GM21528 (cell line): Measurements from ENCODE around the gene GBA3.

ENCODE experiments used
- ATAC-seq: cut with Tn5 transposase; IDR thresholded peaks from one replicate; pipeline ENCODE4 v1.9.1; 2021; ENCODE audit warnings: mild to moderate bottlenecking, moderate library complexity; ENCODE audit not compliant: unreplicated experiment, low FRiP score

The GBA3 gene

DNA sequence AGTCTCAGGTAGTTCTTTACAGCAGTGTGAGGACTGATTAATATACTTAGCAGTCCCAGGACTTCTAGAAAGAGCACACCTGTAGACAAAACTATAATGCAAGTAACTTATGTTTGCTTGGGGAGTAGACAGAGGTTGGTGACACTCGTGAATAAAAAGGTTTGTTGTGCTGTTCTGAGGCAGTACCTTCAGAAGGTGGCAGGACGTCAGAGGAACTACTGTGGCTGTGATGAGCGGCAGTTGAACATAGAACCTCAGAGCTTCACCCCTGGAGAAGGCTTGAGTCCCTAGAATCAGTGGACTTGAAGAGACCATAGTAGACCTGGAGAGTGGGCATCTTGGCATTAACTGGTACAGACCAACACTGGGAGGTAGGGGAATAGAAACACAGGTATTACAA, 3.3 kb upstream of the GBA3 start:
- ATAC-seq = no peak

DNA sequence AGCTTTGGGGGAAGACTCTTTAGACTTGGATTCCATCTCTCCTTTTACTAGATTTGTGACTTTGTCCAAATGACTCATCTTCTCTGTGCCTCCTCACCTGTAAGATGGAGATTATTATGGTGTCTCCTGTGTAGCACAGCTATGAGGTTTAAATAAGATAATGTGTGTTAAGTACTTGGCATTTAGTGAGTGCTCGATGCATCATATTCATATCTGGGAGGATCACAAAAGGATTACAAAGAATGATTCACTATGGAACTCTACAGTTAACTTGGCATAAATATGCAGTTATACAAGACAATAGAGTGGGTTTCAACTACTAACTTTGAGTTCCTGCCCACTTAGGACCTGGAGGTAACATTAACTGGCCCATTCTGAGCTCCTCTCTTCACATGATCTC, 2.3 kb downstream of the GBA3 start:
- ATAC-seq = no peak

DNA sequence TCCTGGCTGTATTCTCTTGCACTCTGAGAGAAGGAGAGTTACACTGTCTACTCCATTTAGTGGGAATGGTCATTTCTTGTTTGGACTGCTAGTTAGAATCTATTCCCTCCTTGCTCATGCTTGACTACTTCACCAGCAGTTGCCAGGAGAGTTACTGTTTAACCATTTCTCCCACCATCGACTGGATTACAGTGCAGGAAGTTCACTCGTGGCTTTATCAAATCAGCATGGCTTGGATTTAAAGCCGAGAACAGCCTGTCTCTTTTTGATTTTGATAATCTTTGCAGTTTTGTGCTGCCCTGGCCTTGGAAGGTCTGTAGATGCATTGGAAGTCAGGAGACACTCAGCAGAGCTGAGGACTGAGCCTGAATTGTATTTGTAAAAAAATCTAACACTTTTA, 3.2 kb downstream of the GBA3 start:
- no peak for ATAC-seq

DNA sequence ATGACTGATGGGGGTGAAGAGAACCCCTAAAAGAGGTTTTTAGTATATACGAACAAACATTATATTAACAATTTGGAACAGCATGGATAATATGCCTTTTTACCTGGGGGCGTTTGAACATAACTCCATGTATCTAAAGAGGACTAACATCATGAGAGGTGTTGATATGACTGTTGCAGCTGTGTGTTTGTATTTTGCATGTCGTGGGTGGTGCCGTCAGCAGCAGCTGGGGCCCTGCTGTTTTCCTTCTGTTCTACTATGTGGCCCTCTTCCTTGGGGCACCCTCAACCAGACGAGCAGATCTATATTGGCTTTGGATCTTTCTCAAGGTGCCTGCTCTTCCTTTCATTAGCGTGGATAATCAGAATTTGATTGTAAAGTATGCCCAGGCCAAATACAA, 11.2 kb downstream of the GBA3 start:
- ATAC-seq = no peak

DNA sequence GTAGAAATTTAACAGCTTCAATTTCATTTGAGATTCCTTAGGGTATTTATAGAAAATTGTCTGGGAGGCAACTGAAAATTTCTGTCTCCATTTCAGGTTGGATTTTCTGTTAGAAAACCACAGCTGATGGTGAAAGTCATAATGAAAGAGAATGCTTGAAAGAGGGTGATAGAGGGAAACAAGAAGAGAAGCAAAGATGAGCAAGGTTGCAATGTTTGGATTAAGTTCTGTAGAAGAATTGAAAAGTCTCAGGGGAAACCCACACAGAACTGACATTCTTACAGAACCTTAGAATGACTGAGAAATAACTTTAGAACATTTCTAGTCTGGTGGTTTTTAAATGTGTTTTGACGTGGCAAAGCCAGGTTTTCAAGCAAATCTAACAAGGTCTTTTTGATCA, 14.7 kb downstream of the GBA3 start:
- no peak for ATAC-seq

DNA sequence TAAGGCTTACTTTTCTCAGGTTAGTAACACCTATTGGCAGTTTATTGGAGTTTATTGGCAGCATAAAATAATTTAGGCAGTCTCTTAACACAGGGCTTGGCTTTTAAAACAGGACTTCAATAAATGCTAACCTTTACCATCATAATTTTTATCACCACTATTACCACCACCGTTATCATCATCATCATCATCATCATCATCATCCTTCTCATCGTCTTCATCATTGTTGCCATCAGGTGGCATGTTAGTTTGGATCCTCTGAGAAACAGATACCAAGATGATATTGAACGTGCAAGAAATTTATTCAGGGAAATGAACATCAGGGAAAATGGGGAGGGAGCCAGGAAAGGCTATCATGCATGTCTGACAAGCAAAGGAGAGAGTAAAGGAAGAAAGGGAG, 16.2 kb downstream of the GBA3 start:
- ATAC-seq = no peak

DNA sequence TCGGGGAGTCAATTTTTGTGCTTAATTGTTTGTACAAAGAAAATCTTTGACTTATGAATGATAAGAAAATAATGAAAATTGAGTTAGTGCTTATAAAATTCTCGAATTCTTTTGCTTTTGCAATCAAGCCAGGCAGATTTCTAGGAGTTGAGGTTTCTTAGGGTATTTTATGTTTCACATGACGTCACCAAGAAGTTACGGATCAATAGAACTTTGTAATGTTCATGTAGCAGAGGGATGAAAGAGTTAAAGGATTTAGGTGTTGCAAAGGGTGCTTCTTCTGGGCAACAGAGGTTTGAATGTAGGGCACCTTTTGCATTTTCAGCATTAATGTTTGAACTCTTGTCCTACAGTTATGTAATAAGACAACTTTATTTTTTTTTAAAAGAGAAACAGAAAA, 19.4 kb downstream of the GBA3 start:
- no peak for ATAC-seq

DNA sequence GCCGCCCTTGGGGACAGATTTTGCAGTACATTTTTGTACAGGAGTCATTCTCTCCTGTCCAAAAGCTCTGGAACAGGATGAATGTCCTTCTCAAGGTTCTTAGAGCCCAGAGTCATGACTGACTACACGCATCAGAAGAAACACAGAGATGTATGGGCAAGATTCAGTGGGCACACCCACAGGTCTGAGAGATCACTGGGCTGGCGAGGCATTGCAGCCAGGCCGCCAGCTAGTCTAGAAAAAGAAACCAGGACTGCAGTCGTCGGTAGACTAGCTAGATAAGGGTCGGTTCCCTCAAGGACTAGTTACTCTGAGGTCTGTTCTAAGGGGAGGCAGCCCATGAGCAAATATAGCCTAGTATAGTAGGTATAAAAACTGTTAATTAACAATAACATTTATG, 19.8 kb downstream of the GBA3 start:
- no peak for ATAC-seq

DNA sequence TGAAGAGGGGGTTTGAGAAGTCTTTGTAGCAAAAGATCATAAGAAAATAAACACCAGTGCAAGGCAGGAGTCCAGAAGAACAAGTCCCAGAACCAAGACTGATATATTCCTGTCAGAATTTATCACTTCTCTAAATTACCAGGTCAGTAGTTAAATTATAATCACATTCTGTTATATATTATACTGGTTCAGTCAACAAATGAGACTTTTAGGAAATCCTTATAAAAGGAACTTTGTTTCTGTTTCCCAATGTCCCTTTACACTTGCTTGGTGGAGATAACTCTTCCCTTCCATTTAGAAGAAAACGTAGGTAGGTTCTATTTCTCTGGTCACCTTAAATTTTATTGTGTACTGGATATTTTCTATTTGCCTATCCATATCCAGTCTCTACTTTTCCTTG, 21.1 kb downstream of the GBA3 start:
- no peak for ATAC-seq

DNA sequence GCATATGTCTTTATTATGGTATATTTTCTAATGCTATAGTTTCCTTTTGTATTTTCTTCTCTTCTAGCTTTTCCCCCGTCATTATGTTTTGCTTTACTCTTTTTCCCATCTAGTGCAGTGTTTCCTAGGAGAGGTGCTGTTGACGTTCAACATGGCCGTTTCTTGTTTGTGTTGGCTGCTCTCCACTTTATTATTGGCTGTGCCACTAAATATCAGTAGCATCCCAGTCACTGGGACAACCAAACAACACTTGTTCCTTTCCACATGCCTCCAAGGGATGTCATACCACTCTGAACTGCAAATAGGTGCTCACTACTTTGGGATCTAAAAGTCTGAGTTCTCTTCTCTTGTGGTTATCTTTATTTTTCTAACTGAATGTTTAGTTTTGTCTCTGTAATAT, 26.5 kb downstream of the GBA3 start:
- ATAC-seq = no peak

DNA sequence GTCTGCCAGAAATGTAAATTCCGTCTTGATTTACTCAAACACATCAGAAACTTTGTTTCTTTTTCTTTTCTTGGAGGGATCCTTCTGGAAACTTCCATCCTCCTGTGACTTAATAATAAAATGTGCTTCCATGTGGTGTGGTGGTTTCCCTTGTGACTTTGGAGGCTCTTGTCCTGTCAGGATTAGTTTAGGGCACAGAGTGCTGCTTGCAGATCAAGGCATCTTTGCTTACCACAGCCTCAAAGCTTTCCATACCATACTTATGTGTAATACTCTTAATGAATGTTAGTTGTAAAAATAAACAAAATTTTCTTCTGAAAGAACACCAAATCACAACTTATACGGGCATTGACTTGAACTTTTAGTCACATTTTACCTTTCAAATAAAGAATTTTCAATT, 27.4 kb downstream of the GBA3 start:
- ATAC-seq = no peak

DNA sequence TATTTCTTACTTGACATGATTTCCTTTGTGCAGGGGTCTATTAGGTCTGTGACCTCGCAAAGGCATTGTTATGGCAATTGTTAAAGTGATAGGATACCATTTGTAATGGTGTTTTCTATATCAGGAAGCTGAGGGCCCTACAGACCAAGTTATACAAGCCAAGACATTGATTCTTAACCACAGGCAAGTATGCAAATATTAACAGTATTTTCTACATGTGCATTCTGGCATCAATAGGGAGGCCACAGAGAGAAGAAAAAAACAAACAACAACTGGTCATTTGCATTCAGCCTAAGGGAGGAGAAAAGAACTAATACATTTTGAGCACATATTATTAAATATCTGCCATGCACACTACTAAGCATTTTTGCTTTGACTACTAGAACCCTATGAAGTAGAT, 28.5 kb downstream of the GBA3 start:
- no peak for ATAC-seq

DNA sequence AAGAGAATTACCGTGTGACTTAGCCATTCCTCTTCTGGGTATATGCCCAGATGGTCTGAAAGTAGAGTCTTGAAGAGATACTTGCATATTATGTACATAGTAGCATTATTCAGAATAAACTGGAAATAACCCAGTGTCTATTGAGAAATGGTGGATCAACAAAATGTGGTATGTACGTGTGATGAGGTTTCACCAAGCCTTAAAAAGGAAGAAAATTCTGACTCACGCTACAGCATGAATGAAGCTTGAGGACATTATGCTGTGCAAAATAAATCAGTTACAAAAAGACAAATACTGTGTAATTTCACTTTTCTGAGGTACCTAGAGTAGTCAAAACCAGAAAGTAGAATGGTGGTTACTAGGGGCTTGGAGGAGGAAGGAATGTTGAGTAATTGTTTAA, 37.3 kb downstream of the GBA3 start:
- ATAC-seq = no peak

DNA sequence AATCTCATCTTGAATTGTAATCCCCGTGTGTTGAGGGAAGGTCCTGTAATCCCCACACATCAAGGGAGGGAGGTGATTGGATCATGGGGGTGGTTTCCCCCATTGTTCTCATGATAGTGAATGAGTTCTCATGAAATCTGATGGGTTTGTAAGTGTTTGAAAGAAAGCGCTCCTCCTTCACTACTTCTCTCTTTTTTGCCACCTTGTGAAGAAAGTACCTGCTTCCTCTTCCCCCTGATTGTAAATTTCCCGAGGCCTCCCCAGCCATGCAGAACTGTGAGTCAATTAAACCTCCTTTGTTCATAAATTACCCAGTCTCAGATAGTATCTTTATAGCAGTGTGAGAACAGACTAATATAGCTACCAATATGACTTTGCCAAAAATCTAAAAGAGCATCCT, 41.1 kb downstream of the GBA3 start:
- no peak for ATAC-seq

DNA sequence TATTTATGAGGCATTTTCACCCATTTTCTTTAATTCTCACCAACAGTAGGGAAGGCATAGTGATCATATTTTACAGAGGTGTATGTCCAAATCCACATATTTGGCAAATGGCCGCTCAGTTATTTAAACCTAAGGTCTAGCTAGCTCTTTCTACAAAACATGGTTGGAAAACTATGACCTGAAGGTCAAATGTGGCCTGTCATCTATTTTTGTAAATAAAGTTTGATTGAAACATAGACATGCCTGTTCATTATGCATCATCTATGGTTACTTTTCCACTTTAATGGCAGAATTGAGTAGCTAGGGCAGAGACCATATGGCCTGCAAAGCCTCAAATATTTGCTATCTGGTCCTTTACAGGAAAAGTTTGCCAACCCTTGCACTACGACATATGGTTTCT, 44.2 kb downstream of the GBA3 start:
- no peak for ATAC-seq

DNA sequence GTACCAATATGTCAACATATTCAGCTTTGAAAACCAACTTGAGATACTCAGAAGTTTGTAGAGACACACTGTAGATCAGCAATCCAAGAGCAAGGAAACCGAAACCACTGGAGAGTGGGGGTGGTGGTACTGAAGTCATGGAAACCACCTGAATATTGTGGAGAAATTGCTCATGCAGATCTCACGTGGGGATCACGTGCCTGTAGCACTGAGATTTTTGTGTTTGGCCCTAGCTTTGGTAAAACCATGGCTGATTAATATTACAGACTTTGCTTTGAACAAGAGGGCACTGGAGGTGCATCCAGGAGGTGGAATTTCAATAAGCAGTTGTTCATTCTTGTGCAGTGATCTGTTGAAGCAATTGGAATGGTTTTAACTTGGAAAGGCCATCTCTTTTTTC, 47.2 kb downstream of the GBA3 start:
- no peak for ATAC-seq

DNA sequence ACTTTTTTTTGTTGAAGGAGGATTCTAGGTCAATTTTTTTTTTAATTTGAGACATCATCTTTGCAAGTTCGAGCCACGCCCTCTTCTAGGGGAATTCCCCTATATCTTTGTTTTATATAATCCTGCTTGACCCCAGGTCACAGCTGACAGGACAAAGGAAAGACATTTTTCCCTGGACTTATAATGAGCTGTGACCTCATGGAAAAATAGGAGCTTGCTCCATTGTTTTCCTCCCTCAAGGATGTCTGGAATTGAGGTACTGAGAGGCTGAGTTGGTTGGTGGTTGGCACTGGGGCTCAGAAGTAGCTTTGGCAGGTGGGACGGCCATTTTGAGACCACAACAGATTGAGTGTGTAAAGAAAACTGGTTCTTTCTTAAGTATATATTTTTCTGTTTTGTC, 49.0 kb downstream of the GBA3 start:
- no peak for ATAC-seq

DNA sequence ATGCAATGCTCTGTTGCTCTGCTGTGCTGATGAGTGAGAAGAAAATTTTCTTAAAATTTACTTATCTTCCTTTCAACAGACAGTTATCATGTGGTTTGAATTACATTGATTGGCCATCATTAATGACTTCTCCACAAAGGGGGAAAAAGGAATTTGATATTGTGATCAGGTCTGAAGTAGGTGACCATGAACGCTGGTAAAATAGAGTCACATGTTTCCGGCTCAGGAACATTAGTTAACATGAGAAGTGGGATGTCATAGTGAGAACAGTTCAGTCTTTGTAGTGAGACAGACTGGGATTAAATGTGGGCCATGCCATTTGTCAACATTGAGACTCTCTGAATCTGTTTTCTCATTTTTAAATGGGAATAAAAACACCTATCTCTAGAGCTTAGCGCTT, 50.6 kb downstream of the GBA3 start:
- no peak for ATAC-seq

DNA sequence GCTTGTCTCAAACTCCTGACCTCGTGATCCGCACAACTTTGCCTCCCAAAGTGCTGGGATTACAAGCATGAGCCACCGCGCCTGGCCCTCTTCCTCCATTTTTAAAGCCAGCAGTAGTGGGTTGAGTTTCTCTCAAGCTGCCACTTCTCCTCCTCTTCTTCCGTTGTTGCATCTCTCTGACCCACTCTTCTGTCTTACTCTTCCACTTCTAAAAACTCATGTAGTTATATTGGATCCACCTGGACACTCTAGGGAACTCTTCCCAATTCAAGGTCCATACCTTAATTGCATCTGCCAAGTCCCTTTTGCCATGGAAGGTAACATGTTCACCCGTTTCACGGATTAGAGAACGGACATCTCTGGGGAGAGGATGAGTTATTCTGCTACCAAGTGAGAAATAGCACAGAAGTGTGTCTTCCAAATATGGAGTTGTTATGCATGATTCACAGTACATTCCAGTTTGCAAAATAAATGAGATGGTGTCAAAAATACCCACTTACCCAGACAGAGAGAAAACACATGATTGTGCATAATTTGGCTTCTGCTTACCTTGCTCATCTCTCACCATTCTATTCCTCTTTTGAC, 51.8 kb downstream of the GBA3 start:
- no peak for ATAC-seq

DNA sequence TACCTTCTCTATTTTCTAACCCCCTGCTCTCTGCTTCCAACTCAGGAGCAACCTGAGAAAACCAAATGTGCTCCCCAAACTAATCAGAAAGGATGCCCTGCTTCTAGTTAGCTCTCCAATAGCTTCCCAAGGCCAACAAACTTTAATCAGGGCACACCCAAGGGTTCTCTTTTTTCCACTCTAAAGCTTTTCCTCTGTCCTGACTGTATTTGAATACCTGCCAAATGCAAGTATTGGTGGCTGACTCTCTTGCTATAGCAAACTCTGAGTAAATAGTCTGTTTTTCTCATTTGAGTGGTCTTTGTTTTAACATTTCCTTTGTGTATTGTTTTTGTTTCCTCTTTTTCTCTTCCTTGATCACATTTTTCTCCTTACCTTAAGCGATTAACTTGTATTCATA, 52.5 kb downstream of the GBA3 start:
- ATAC-seq = no peak

DNA sequence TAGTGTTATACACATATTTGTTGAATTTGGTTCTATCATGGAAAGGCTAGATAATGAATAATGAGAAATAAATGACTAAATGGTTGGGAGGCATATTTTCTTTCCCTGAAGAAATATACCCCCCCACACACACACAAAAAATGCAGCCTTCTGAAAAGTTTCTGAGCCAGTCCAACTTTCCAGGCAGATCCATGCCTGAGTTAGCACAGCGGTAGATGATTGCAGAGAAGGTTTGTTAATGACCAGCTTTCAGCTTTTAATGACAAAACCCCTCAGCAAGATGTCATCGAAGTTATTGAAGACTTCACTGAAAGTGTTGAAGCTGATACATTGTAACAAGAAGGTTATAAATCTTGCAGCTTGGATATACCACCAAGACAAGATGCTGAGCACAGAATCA, 61.4 kb downstream of the GBA3 start:
- no peak for ATAC-seq

DNA sequence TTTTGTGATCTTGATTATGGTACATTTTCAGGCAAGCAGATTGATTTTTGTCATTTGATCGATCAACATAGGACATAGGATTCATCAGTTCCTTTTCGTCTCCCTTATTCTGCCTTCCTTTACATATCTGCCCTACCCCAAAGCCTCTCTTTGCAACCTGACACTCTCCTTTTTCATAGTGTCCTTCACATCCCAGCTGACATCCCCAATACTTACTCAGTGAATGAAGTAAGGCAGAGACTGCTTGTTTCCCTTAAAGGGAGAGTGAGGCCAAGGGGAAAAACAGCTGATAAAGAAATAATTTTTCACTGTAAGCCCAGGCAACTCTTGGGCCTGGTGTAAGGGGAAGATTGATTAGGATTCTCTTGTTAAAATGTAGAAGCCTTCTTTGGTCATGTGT, 69.8 kb downstream of the GBA3 start:
- no peak for ATAC-seq

DNA sequence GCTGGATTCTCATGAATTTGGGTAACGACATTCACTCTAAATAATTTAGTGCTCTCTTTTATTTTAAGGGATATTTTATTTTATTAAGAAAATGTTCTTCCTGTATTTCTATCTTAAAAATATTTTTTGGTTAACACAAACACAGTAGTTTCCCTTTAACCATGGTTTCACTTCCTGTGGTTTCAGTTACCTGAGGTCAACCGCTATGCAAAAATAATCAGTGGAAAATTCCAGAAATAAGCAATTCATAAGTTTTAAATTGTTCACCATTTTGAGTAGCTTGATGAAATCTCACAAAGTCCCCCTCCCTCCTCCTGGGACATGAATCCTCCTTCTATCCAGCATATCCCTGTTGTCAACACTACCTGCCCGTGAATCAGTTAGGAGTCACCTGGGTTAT, 71.4 kb downstream of the GBA3 start:
- no peak for ATAC-seq
